ENCODE measurements around the gene CCDC102A. TPM values are rescaled to one million over a fixed set of nuclear protein-coding genes. Genes with fewer than 3 reads are reported as not detected.
"Not testable (repeated sequence)": the region's sequence is repeated elsewhere in the genome, so short reads cannot be mapped to it uniquely, and the experiment has no call there.

The CCDC102A gene
- total RNA-seq, 4 donors from 2014 or later, result 17.4 to 30.4 (median 24.5) TPM

- Histone ChIP-seq H3K36me3 (no peaks in the 10 kb centered on the region), H3K9me3 (no peaks in the 10 kb centered on the region), H3K4me3 (no peak overlapping the region), H3K27me3 (peaks cover 0 to 7% of the 10 kb centered on the region in 2 donors), H3K27ac (no peak overlapping the region), H3K4me1 (no peaks in the 10 kb centered on the region)
- 82 to 88% methylated on average over 12 to 16 of the region's 16 CpGs for WGBS, 2 donors
- no peak for TF ChIP-seq POLR2A (IDR thresholded peaks at IDR 0.05)
- TF ChIP-seq EP300 (IDR thresholded peaks at IDR 0.05), result no peak
- no peak for TF ChIP-seq CTCF (IDR thresholded peaks at IDR 0.05)
- no peak for DNase-seq (ENCODE audit: low spot score in 2 of 2)
Measured at GRCh38 chr16:57570301-57571070, 34.1 kb upstream of the CCDC102A start.

- H3K27me3 ChIP-seq, result peaks cover 0 to 14% of the 10 kb centered on the region in 2 donors
- TF ChIP-seq POLR2A (IDR thresholded peaks at IDR 0.05) (no peak), CTCF (IDR thresholded peaks at IDR 0.05) (no peak)
Measured at GRCh38 chr16:57569306-57569946, 33.1 kb upstream of the CCDC102A start.

GRCh38 chr16:57568772-57569171 is 32.4 kb upstream of the CCDC102A start:
- not testable (repeated sequence) for H3K4me3 ChIP-seq; H3K36me3 ChIP-seq; H3K9me3 ChIP-seq; H3K27ac ChIP-seq; DNase-seq (ENCODE audit: low spot score in 2 of 2); H3K4me1 ChIP-seq
- H3K27me3 ChIP-seq, result peaks cover 0 to 20% of the 10 kb centered on the region in 2 donors
- 95 to 96% methylated on average over 5 of the region's 5 CpGs for WGBS, 2 donors

More at GRCh38 chr16:57569306-57569946, 33.1 kb upstream of the CCDC102A start:
- Histone ChIP-seq H3K27ac (no peak overlapping the region), H3K4me1 (no peaks in the 10 kb centered on the region), H3K4me3 (no peak overlapping the region), H3K9me3 (no peaks in the 10 kb centered on the region), H3K36me3 (no peaks in the 10 kb centered on the region)
- no peak for DNase-seq (ENCODE audit: low spot score in 2 of 2)
- WGBS, 2 donors, result 89 to 94% methylated on average over 7 of the region's 7 CpGs

GRCh38 chr16:57568173-57568678 is 31.9 kb upstream of the CCDC102A start:
- Histone ChIP-seq H3K9me3 (no peaks in the 10 kb centered on the region), H3K27me3 (peaks cover 0 to 26% of the 10 kb centered on the region in 2 donors), H3K36me3 (no peaks in the 10 kb centered on the region), H3K4me3 (no peak overlapping the region), H3K27ac (no peak overlapping the region), H3K4me1 (no peaks in the 10 kb centered on the region)
- no peak for DNase-seq (ENCODE audit: low spot score in 2 of 2)
- 92 to 93% methylated on average over 5 of the region's 5 CpGs for WGBS, 2 donors
- TF ChIP-seq EP300 (IDR thresholded peaks at IDR 0.05) (no peak), CTCF (IDR thresholded peaks at IDR 0.05) (no peak), POLR2A (IDR thresholded peaks at IDR 0.05) (no peak)

GRCh38 chr16:57567691-57568090 is 31.3 kb upstream of the CCDC102A start:
- DNase-seq (ENCODE audit: low spot score in 2 of 2), result no peak
- Histone ChIP-seq H3K27ac (no peak overlapping the region), H3K36me3 (no peaks in the 10 kb centered on the region), H3K4me1 (no peaks in the 10 kb centered on the region), H3K4me3 (no peak overlapping the region), H3K9me3 (no peaks in the 10 kb centered on the region), H3K27me3 (peaks cover 0 to 30% of the 10 kb centered on the region in 2 donors)
- 92 to 93% methylated on average over 17 to 18 of the region's 18 CpGs for WGBS, 2 donors
- no peak for TF ChIP-seq POLR2A (IDR thresholded peaks at IDR 0.05)
- no peak for TF ChIP-seq EP300 (IDR thresholded peaks at IDR 0.05)
- no peak for TF ChIP-seq CTCF (IDR thresholded peaks at IDR 0.05)

Measured in tibial nerve (tissue), 4 donors.